IPS-15b (cell line): ENCODE results near the gene HMX1.

Source experiments
- H3K27me3 ChIP-seq: one replicate; pipeline ENCODE4 v1.6.1; 2013; ENCODE audit warnings: low read length; ENCODE audit not compliant: control insufficient read depth, insufficient read depth
- H3K36me3 ChIP-seq: one replicate; pipeline ENCODE4 v1.6.1; 2013; ENCODE audit warnings: low read length; ENCODE audit not compliant: control insufficient read depth, insufficient read depth
- H3K4me1 ChIP-seq: one replicate; pipeline ENCODE4 v1.6.1; 2013; ENCODE audit warnings: mild to moderate bottlenecking, low read length; ENCODE audit not compliant: control insufficient read depth, insufficient read depth
- H3K4me3 ChIP-seq: one replicate; pipeline ENCODE4 v1.5.1; 2013; ENCODE audit warnings: low read depth, low read length
- H3K9ac ChIP-seq: one replicate; pipeline ENCODE4 v1.6.1; 2013; ENCODE audit warnings: low read depth, mild to moderate bottlenecking, low read length
- H3K9me3 ChIP-seq: one replicate; pipeline ENCODE4 v1.6.1; 2013; ENCODE audit warnings: mild to moderate bottlenecking, low read length; ENCODE audit not compliant: control insufficient read depth, insufficient read depth

Gene HMX1

GRCh38 chr4:8862800-8863685 lies 8.6 kb downstream of the HMX1 start:
- Histone ChIP-seq H3K4me1 (no peaks in the 10 kb centered on the region), H3K9me3 (no peaks in the 10 kb centered on the region), H3K27me3 (peaks cover 97% of the 10 kb centered on the region), H3K9ac (no peak overlapping the region), H3K4me3 (peak overlapping the region; percentile 18), H3K36me3 (no peaks in the 10 kb centered on the region)

DNA sequence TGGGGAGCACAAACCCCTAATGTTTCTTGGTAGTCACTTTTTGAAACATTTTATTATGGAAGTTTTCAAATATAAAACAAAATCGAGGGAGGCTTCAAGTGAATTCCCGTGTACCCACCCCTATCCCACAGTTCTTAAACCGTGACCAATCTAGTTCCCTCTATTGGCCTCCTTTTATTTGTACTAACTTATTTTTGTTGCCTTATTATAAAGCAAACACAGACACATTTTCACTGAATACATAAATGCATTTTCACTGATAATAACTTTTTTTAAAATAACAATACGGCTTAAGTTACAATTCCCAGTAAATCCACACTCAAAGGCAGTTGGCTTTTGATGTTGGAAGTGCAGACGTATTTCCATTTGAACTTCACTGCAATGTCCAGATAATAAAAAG lies 9.3 kb downstream of the HMX1 start:
- no peaks in the 10 kb centered on the region for H3K36me3 ChIP-seq
- peaks cover 98% of the 10 kb centered on the region for H3K27me3 ChIP-seq
- no peaks in the 10 kb centered on the region for H3K4me1 ChIP-seq
- no peaks in the 10 kb centered on the region for H3K9me3 ChIP-seq
- peak overlapping the region; percentile 39 for H3K4me3 ChIP-seq
- no peak overlapping the region for H3K9ac ChIP-seq

- Histone ChIP-seq H3K9me3 (no peaks in the 10 kb centered on the region), H3K27me3 (peaks cover 98% of the 10 kb centered on the region), H3K4me3 (peak overlapping the region; percentile 39), H3K4me1 (no peaks in the 10 kb centered on the region), H3K36me3 (no peaks in the 10 kb centered on the region), H3K9ac (no peak overlapping the region)
These were observed 9.9 kb downstream of the HMX1 start for GRCh38 chr4:8861576-8862295.

DNA sequence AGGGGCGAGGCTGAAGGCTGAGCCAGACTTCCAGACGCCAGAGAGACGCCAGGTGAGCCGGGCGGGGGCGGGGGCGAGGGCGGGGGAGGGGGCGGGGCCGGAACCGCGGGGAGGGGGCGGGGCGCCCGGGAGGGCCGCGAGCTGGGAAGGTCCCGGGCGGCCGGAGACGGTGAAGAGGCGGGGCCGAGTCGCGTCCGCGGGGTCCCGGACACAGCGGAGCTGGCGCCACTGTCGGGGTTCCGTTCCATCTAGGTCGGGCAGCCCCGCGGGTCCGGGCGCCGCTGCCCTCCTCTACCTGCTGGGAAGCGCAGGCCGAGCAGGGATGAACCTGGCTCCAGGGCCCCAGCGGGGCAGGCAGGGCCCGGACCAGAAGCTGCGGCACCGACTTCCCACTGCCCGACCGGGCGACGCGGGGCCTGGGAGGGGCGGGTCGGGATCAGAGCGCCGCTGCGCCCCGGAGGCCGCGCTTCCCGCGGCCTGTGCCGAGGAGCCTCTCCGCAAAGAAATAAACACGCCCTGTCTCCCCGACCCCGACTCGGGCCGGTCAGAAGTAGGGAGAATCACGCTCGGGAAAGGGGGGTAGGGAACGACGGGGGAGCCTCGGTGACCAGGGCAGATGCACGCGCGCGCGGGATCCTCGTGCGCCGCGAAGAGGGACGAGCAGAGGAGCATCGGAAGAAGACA lies 10.6 kb downstream of the HMX1 start:
- Histone ChIP-seq H3K4me1 (no peaks in the 10 kb centered on the region), H3K27me3 (peaks cover 98% of the 10 kb centered on the region), H3K9ac (no peak overlapping the region), H3K4me3 (peak overlapping the region; percentile 39), H3K36me3 (no peaks in the 10 kb centered on the region), H3K9me3 (no peaks in the 10 kb centered on the region)

GRCh38 chr4:8860096-8860891 lies 11.3 kb downstream of the HMX1 start:
- Histone ChIP-seq H3K9me3 (no peaks in the 10 kb centered on the region), H3K4me3 (peak overlapping the region; percentile 37), H3K9ac (no peak overlapping the region), H3K4me1 (no peaks in the 10 kb centered on the region), H3K27me3 (peaks cover 98% of the 10 kb centered on the region), H3K36me3 (no peaks in the 10 kb centered on the region)

GRCh38 chr4:8859550-8860095 lies 12.0 kb downstream of the HMX1 start:
- H3K4me1 ChIP-seq: no peaks in the 10 kb centered on the region
- peaks cover 98% of the 10 kb centered on the region for H3K27me3 ChIP-seq
- H3K36me3 ChIP-seq: no peaks in the 10 kb centered on the region
- H3K9me3 ChIP-seq: no peaks in the 10 kb centered on the region
- no peak overlapping the region for H3K9ac ChIP-seq
- peak overlapping the region; percentile 37 for H3K4me3 ChIP-seq

DNA sequence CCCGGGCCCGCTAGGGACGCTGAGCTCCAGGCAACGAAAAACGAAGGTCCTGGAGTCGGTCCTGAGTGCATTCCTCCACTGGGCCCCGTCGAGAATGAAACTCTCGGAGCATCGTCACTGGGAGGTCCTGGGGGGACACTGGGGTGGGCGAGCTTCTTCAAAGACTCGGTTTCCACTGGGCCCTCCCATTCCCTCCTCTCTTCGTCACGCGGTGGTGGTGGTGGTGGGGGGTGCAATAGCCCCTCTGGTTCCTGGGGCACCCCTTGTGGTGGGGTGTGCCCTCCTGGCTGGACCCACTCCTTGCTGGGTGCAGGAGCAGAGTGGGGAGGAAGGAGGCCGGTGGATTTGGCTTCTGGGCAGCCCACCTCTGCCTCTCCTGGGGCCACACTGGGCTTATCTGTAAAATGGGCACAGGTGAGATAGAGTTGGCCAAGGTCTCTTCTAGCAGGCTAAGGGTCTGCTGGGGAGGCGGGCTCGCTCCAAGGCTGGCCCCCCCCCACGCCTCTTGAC lies 12.9 kb downstream of the HMX1 start:
- Histone ChIP-seq H3K27me3 (peaks cover 97% of the 10 kb centered on the region), H3K4me1 (peaks cover 3% of the 10 kb centered on the region), H3K36me3 (no peaks in the 10 kb centered on the region), H3K9me3 (no peaks in the 10 kb centered on the region), H3K9ac (no peak overlapping the region), H3K4me3 (peak overlapping the region; percentile 41)

- peaks cover 3% of the 10 kb centered on the region for H3K4me1 ChIP-seq
- peaks cover 93% of the 10 kb centered on the region for H3K27me3 ChIP-seq
- peak overlapping the region; percentile 41 for H3K4me3 ChIP-seq
- H3K9ac ChIP-seq: no peak overlapping the region
- H3K9me3 ChIP-seq: no peaks in the 10 kb centered on the region
- H3K36me3 ChIP-seq: no peaks in the 10 kb centered on the region
These were observed 13.6 kb downstream of the HMX1 start for GRCh38 chr4:8857766-8858700.

DNA sequence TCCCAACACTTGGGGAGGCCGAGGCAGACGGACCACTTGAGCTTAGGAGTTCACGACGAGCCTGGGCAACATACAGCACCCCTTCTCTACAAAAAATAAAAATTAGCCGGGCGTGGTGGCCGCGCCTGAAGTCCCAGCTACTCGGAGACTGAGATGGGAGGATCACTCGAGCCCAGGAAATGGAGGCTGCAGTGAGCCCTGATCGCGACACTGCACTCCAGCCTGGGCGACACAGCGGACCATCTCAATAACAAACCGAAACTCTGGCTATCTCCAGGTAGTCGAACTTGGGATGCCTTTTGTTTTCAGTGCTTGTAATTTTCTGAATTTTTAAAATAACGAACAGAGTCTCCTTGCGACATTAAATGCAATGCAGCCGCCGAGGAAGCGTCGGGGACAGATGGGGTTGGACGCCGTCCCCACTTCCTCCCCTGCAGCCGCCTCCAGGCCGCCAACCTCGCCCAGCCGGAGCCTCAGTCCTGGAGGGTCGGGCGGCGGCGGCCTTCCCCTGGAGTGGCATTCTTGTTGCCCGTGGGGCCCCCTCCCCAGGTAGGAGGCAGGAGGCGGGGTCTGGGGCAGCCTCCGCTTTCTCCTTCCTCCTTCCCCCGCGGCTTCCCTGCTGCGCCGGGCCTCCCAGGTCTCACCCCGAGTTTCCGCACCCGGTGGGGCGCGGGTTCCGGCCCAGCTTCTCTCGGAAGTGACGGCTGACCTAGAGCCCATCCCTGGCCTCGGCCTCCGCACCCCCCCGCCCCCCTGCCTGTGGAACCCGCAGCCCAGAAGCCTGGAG lies 14.6 kb downstream of the HMX1 start:
- no peaks in the 10 kb centered on the region for H3K36me3 ChIP-seq
- peak overlapping the region; percentile 41 for H3K4me3 ChIP-seq
- no peak overlapping the region for H3K9ac ChIP-seq
- peaks cover 86% of the 10 kb centered on the region for H3K27me3 ChIP-seq
- H3K4me1 ChIP-seq: peaks cover 3% of the 10 kb centered on the region
- H3K9me3 ChIP-seq: no peaks in the 10 kb centered on the region
